Endodermal cell (in vitro differentiated cells): Measurements from ENCODE around the gene IGF2R. TPM values are rescaled to one million over a fixed set of nuclear protein-coding genes. Genes with fewer than 3 reads are reported as not detected.
A peak's percentile ranks its signal among the peaks of the same experiment; 100 is the strongest.
"Not testable (repeated sequence)": the region's sequence is repeated elsewhere in the genome, so short reads cannot be mapped to it uniquely, and the experiment has no call there.

Source experiments
- DNase-seq: peaks from one replicate; pipeline ENCODE4 v3.0.0-alpha.2; 2017
- H3K27ac ChIP-seq: 2 replicates; pipeline ENCODE4 v1.5.1; 2013; ENCODE audit warnings: mild to moderate bottlenecking, low read depth, low read length, moderate library complexity
- H3K27me3 ChIP-seq: 2 replicates; pipeline ENCODE4 v1.6.1; 2013; ENCODE audit warnings: mild to moderate bottlenecking, low read length, moderate library complexity; ENCODE audit not compliant: insufficient read depth, control insufficient read depth, poor library complexity, severe bottlenecking
- H3K36me3 ChIP-seq: 2 replicates; pipeline ENCODE4 v1.7.0; 2013; ENCODE audit warnings: mild to moderate bottlenecking, low read length, moderate library complexity; ENCODE audit not compliant: control insufficient read depth, insufficient read depth
- H3K4me1 ChIP-seq: one replicate; pipeline ENCODE4 v1.7.0; 2013; ENCODE audit warnings: low read length; ENCODE audit not compliant: control insufficient read depth, insufficient read depth
- H3K4me3 ChIP-seq: 2 replicates; pipeline ENCODE4 v1.5.1; 2013; ENCODE audit warnings: mild to moderate bottlenecking, low read length, moderate library complexity
- H3K9ac ChIP-seq: 2 replicates; pipeline ENCODE4 v1.6.1; 2013; ENCODE audit warnings: mild to moderate bottlenecking, low read length, moderate library complexity; ENCODE audit not compliant: poor library complexity, severe bottlenecking; ENCODE audit errors: extremely low read depth
- H3K9me3 ChIP-seq: 2 replicates; pipeline ENCODE4 v1.6.1; 2013; ENCODE audit warnings: mild to moderate bottlenecking, low read length, moderate library complexity; ENCODE audit not compliant: control insufficient read depth
- H3K27ac Mint-ChIP-seq: 2 replicates; pipeline ENCODE4 v1.8.0; 2020; ENCODE audit warnings: mixed read lengths
- H3K27me3 Mint-ChIP-seq: 2 replicates; pipeline ENCODE4 v1.8.0; 2021; ENCODE audit warnings: mild to moderate bottlenecking, mixed read lengths; ENCODE audit not compliant: insufficient read depth
- H3K36me3 Mint-ChIP-seq: 2 replicates; pipeline ENCODE4 v1.8.0; 2020; ENCODE audit warnings: low read depth, mixed read lengths
- H3K4me1 Mint-ChIP-seq: 2 replicates; pipeline ENCODE4 v1.8.0; 2020; ENCODE audit warnings: mixed read lengths
- H3K4me3 Mint-ChIP-seq: 2 replicates; pipeline ENCODE4 v1.8.0; 2020; ENCODE audit warnings: mild to moderate bottlenecking, moderate library complexity, mixed read lengths
- H3K9me3 Mint-ChIP-seq: 2 replicates; pipeline ENCODE4 v1.8.0; 2020; ENCODE audit warnings: mild to moderate bottlenecking, mixed read lengths
- WGBS, 2 experiments: methylation state at CpG; one replicate each; pipeline versions ENCODE4 v1.1.5 to v1.1.7; 2013; ENCODE audit warnings: missing lambda C conversion rate in 2 of 2, mixed read lengths in 1 of 2; ENCODE audit not compliant: insufficient coverage in 1 of 2, insufficient read length in 1 of 2; 5-methylcytosine and 5-hydroxymethylcytosine counted together
- total RNA-seq, 2 donors: library from RNA; stranded (reverse); fragmentation: NEBNext Ultra II Directional in 1 of 2; extraction: Animal tissue kit (Norgen Biotek cat#: 25700) in 1 of 2; gene quantifications; 2 replicates in 1 of 2; 3 replicates in 1 of 2; pipeline ENCODE4 v1.2.1, GENCODE V29; 2021
- TF ChIP-seq, protein P1 (sequence below): fragments of 200-600 bp; sonication (generic); conservative IDR thresholded peaks from 2 replicates; pipeline ENCODE4 v1.5.0; 2021; ENCODE audit warnings: antibody characterized with exemption, mild to moderate bottlenecking

IGF2R gene
- total RNA-seq, 2 donors from 2014 or later = 103 to 130 TPM

DNA sequence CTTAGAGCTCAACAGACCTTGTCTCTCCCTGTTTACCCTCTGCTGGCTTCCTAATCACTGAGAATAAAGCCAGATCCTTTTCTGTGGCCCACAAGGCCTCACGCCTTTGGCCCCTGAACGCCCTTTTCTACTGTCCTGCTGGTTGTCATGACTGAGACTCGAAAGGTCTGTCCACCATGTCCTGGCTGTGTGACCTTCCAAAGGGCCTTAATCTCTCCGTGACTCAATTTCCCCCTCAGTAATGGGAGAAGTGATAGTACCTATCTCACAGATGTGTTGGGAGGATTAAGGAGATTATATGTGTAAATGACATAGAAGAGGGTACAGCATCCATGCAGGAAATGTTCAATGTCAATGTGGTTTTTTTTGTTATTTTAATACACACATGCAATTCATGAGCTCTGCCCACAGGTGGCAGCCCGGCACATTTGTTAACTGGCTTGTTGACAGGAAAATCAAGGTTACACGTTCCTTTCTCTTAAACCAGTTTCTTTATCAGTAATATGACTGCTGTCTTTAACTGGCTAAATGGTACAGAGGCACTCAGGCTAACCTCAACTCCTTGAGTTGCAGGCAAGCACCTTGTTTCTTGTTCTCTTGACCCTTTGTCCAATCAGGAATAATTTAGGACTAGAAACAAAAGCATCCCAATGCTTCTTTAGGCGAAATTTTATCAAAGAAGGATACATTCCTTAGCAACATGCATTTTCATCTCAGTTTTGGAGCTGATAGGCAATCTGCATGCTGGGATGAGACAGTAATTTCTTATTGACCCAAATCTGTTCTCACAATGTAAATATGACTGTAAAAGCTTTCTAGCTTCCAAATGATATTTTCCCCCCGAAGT is 169.3 kb downstream of the IGF2R start:
- Histone ChIP-seq H3K27me3 (no peaks in the 10 kb centered on the region), H3K27ac (no peak overlapping the region), H3K36me3 (no peaks in the 10 kb centered on the region), H3K9ac (no peak overlapping the region), H3K4me3 (no peak overlapping the region), H3K9me3 (no peaks in the 10 kb centered on the region), H3K4me1 (peaks cover 5% of the 10 kb centered on the region)
- WGBS, 2 experiments = 67 to 84% methylated on average over 6 to 8 of the region's 8 CpGs
- Mint-ChIP-seq H3K36me3 (no peaks in the 10 kb centered on the region), H3K9me3 (no peaks in the 10 kb centered on the region), H3K4me1 (peaks cover 36% of the 10 kb centered on the region), H3K4me3 (no peak overlapping the region), H3K27ac (no peak overlapping the region), H3K27me3 (peaks cover 33% of the 10 kb centered on the region)
- peak; percentile 86 for DNase-seq
- TF ChIP-seq, protein P1, sequence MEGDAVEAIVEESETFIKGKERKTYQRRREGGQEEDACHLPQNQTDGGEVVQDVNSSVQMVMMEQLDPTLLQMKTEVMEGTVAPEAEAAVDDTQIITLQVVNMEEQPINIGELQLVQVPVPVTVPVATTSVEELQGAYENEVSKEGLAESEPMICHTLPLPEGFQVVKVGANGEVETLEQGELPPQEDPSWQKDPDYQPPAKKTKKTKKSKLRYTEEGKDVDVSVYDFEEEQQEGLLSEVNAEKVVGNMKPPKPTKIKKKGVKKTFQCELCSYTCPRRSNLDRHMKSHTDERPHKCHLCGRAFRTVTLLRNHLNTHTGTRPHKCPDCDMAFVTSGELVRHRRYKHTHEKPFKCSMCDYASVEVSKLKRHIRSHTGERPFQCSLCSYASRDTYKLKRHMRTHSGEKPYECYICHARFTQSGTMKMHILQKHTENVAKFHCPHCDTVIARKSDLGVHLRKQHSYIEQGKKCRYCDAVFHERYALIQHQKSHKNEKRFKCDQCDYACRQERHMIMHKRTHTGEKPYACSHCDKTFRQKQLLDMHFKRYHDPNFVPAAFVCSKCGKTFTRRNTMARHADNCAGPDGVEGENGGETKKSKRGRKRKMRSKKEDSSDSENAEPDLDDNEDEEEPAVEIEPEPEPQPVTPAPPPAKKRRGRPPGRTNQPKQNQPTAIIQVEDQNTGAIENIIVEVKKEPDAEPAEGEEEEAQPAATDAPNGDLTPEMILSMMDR = peak; percentile 88

- TF ChIP-seq, protein P1 = no peak
- H3K4me1 Mint-ChIP-seq = peaks cover 32% of the 10 kb centered on the region
- H3K4me3 ChIP-seq = no peak overlapping the region
- H3K36me3 Mint-ChIP-seq = no peaks in the 10 kb centered on the region
- H3K27me3 ChIP-seq = no peaks in the 10 kb centered on the region
- no peak overlapping the region for H3K27ac Mint-ChIP-seq
- no peak overlapping the region for H3K27ac ChIP-seq
- H3K4me3 Mint-ChIP-seq = no peak overlapping the region
- no peaks in the 10 kb centered on the region for H3K9me3 ChIP-seq
- H3K27me3 Mint-ChIP-seq = peaks cover 28% of the 10 kb centered on the region
- 91 to 95% methylated on average over 10 to 13 of the region's 13 CpGs for WGBS, 2 experiments
- peak; percentile 35 for DNase-seq
- H3K9me3 Mint-ChIP-seq = no peaks in the 10 kb centered on the region
- no peaks in the 10 kb centered on the region for H3K36me3 ChIP-seq
- no peak overlapping the region for H3K9ac ChIP-seq
- H3K4me1 ChIP-seq = peaks cover 5% of the 10 kb centered on the region
Observed at GRCh38 chr6:160138839-160139419, 170.0 kb downstream of the IGF2R start.

DNA sequence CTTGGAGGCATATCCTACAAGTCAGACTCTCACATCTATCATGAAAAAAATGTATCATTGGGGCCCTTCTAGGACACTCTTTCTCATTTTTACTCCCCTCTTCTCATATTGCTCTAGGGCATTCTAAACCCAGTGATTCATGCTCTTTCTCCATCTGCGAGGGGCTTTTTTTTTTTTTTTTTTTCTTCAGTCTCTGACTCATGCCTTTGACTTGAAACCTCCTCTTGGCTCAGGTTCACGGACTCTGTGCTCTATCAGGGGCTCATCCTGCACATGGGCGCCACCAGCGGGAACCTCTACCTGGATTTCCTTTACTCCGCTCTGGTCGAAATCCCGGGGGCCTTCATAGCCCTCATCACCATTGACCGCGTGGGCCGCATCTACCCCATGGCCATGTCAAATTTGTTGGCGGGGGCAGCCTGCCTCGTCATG is 170.6 kb downstream of the IGF2R start:
- Histone ChIP-seq H3K9me3 (no peaks in the 10 kb centered on the region), H3K9ac (no peak overlapping the region), H3K36me3 (no peaks in the 10 kb centered on the region), H3K27ac (no peak overlapping the region), H3K4me3 (no peak overlapping the region), H3K4me1 (peaks cover 5% of the 10 kb centered on the region), H3K27me3 (no peaks in the 10 kb centered on the region)
- 76 to 90% methylated on average over 4 to 12 of the region's 12 CpGs for WGBS, 2 experiments
- TF ChIP-seq, protein P1 = no peak
- peaks cover 3% of the 10 kb centered on the region for H3K9me3 Mint-ChIP-seq
- H3K4me1 Mint-ChIP-seq = peaks cover 32% of the 10 kb centered on the region
- peak; percentile 44 for DNase-seq
- H3K36me3 Mint-ChIP-seq = peaks cover 3% of the 10 kb centered on the region
- H3K27ac Mint-ChIP-seq = no peak overlapping the region
- peaks cover 26% of the 10 kb centered on the region for H3K27me3 Mint-ChIP-seq
- no peak overlapping the region for H3K4me3 Mint-ChIP-seq

- H3K27me3 Mint-ChIP-seq = peaks cover 16% of the 10 kb centered on the region
Observed at GRCh38 chr6:160140493-160140892, 171.6 kb downstream of the IGF2R start.

More at GRCh38 chr6:160140493-160140892, 171.6 kb downstream of the IGF2R start:
- WGBS, 2 experiments = 83 to 96% methylated on average over 2 to 3 of the region's 3 CpGs
- peaks cover 27% of the 10 kb centered on the region for H3K4me1 Mint-ChIP-seq
- not testable (repeated sequence) for H3K9ac ChIP-seq, H3K9me3 Mint-ChIP-seq, H3K36me3 Mint-ChIP-seq, H3K36me3 ChIP-seq, H3K4me3 ChIP-seq, H3K4me1 ChIP-seq, H3K27me3 ChIP-seq, H3K4me3 Mint-ChIP-seq, H3K27ac ChIP-seq, H3K9me3 ChIP-seq, H3K27ac Mint-ChIP-seq
- peak; percentile 7 for DNase-seq
